DOHH2 (cell line): ENCODE results near the gene AKAP13.

Experiments
- H3F3A ChIP-seq: fragments of 200-600 bp; sonication (generic), shearing (Covaris generic); 2 replicates; pipeline ENCODE4 v1.6.0; 2016; ENCODE audit warnings: antibody characterized with exemption, mild to moderate bottlenecking; ENCODE audit not compliant: control insufficient read depth, insufficient read depth
- H3K27ac ChIP-seq: fragments of 200-600 bp; sonication (generic); 2 replicates; pipeline ENCODE4 v1.5.1; 2014; ENCODE audit warnings: low read depth, mild to moderate bottlenecking, low read length, moderate library complexity
- H3K27me3 ChIP-seq: fragments of 200-600 bp; sonication (generic); 2 replicates; pipeline ENCODE4 v1.6.1; 2014; ENCODE audit warnings: mild to moderate bottlenecking, low read length, mixed read lengths; ENCODE audit not compliant: control insufficient read depth
- H3K36me3 ChIP-seq: fragments of 200-600 bp; sonication (generic); 2 replicates; pipeline ENCODE4 v1.6.1; 2014; ENCODE audit warnings: mild to moderate bottlenecking, low read length, moderate library complexity, mixed read lengths; ENCODE audit not compliant: control insufficient read depth
- H3K4me1 ChIP-seq: fragments of 200-600 bp; sonication (generic); 2 replicates; pipeline ENCODE4 v1.6.1; 2014; ENCODE audit warnings: mild to moderate bottlenecking, low read length, mixed read lengths; ENCODE audit not compliant: control insufficient read depth
- H3K4me2 ChIP-seq: fragments of 200-600 bp; sonication (generic); 2 replicates; pipeline ENCODE4 v1.6.0; 2014; ENCODE audit warnings: mild to moderate bottlenecking, low read length, moderate library complexity
- H3K4me3 ChIP-seq: fragments of 200-600 bp; sonication (generic); 2 replicates; pipeline ENCODE4 v1.5.1; 2014; ENCODE audit warnings: mild to moderate bottlenecking, low read length, mixed read lengths
- H3K79me2 ChIP-seq: fragments of 200-600 bp; sonication (generic); 2 replicates; pipeline ENCODE4 v1.6.1; 2014; ENCODE audit warnings: mild to moderate bottlenecking, low read length, mixed read lengths; ENCODE audit not compliant: control insufficient read depth
- H3K9me2 ChIP-seq: fragments of 200-600 bp; sonication (generic); replicated peaks from 2 replicates; pipeline ENCODE4 v1.6.1; 2014; ENCODE audit warnings: mild to moderate bottlenecking, low read length, mixed read lengths; ENCODE audit not compliant: control insufficient read depth
- H3K9me3 ChIP-seq: fragments of 200-600 bp; sonication (generic); 2 replicates; pipeline ENCODE4 v1.6.1; 2014; ENCODE audit warnings: antibody characterized with exemption, low read length, mixed read lengths; ENCODE audit not compliant: control insufficient read depth, insufficient read depth
- H4K20me1 ChIP-seq: fragments of 200-600 bp; sonication (generic); 2 replicates; pipeline ENCODE4 v1.6.0; 2014; ENCODE audit warnings: low read depth, mild to moderate bottlenecking, antibody characterized with exemption, low read length, moderate library complexity; ENCODE audit not compliant: control insufficient read depth, insufficient read depth
- CTCF ChIP-seq: fragments of 200-600 bp; sonication (generic); IDR thresholded peaks from one replicate; pipeline ENCODE4 v1.5.1; 2014; ENCODE audit warnings: antibody characterized with exemption, mild to moderate bottlenecking, low read depth, low read length; ENCODE audit not compliant: poor library complexity, severe bottlenecking
- EZH2phosphoT487 ChIP-seq: fragments of 200-600 bp; sonication (generic); IDR thresholded peaks from 2 replicates; pipeline ENCODE4 v1.6.1; 2017; ENCODE audit warnings: borderline replicate concordance, mild to moderate bottlenecking, antibody characterized with exemption, low read length, moderate library complexity, mixed read lengths

Gene AKAP13

GRCh38 chr15:85517086-85517485, 136.7 kb downstream of the AKAP13 start:
- Histone ChIP-seq H3F3A (no peaks in the 10 kb centered on the region), H3K79me2 (peaks cover 69% of the 10 kb centered on the region), H3K27ac (no peak overlapping the region), H3K4me2 (no peak overlapping the region), H3K27me3 (no peaks in the 10 kb centered on the region), H3K36me3 (peaks cover 6% of the 10 kb centered on the region), H3K9me3 (no peaks in the 10 kb centered on the region), H4K20me1 (peaks cover 6% of the 10 kb centered on the region; the same call in 1 of the 2 replicates), H3K4me3 (no peak overlapping the region), H3K9me2 (no peaks in the 10 kb centered on the region), H3K4me1 (no peaks in the 10 kb centered on the region)
- TF ChIP-seq CTCF (no peak), EZH2phosphoT487 (no peak)

- no peak for TF ChIP-seq EZH2phosphoT487
- no peak for TF ChIP-seq CTCF
- Histone ChIP-seq H3K4me3 (no peak overlapping the region), H4K20me1 (0 out of 2 replicates have a peak, but pooled peaks cover 4% of the 10 kb centered on the region), H3K4me2 (no peak overlapping the region), H3F3A (no peaks in the 10 kb centered on the region), H3K27me3 (no peaks in the 10 kb centered on the region), H3K36me3 (peaks cover 13% of the 10 kb centered on the region), H3K9me3 (no peaks in the 10 kb centered on the region), H3K4me1 (0 out of 2 replicates have a peak, but pooled peaks cover 2% of the 10 kb centered on the region), H3K9me2 (no peaks in the 10 kb centered on the region), H3K79me2 (peaks cover 57% of the 10 kb centered on the region), H3K27ac (no peak overlapping the region)
Observed at GRCh38 chr15:85518979-85519761, 138.8 kb downstream of the AKAP13 start.

- H3K36me3 ChIP-seq = peaks cover 13% of the 10 kb centered on the region
- peaks cover 46% of the 10 kb centered on the region for H3K79me2 ChIP-seq
- no peak overlapping the region for H3K27ac ChIP-seq
- no peak overlapping the region for H3K4me3 ChIP-seq
- H3K9me2 ChIP-seq = no peaks in the 10 kb centered on the region
- H3K4me2 ChIP-seq = no peak overlapping the region
- H3K27me3 ChIP-seq = no peaks in the 10 kb centered on the region
- TF ChIP-seq CTCF = no peak
- no peak for TF ChIP-seq EZH2phosphoT487
- H4K20me1 ChIP-seq = 0 out of 2 replicates have a peak, but pooled peaks cover 4% of the 10 kb centered on the region
- H3K9me3 ChIP-seq = no peaks in the 10 kb centered on the region
- H3K4me1 ChIP-seq = peaks cover 14% of the 10 kb centered on the region
- H3F3A ChIP-seq = no peaks in the 10 kb centered on the region
Observed at GRCh38 chr15:85520650-85521049, 140.2 kb downstream of the AKAP13 start.
